GM21737 (cell line): ENCODE measurements around the gene TRPT1.

Source experiments
- ATAC-seq: cut with Tn5 transposase; IDR thresholded peaks from one replicate; pipeline ENCODE4 v1.9.1; 2021; ENCODE audit warnings: mild to moderate bottlenecking, moderate library complexity; ENCODE audit not compliant: unreplicated experiment

Gene TRPT1

DNA sequence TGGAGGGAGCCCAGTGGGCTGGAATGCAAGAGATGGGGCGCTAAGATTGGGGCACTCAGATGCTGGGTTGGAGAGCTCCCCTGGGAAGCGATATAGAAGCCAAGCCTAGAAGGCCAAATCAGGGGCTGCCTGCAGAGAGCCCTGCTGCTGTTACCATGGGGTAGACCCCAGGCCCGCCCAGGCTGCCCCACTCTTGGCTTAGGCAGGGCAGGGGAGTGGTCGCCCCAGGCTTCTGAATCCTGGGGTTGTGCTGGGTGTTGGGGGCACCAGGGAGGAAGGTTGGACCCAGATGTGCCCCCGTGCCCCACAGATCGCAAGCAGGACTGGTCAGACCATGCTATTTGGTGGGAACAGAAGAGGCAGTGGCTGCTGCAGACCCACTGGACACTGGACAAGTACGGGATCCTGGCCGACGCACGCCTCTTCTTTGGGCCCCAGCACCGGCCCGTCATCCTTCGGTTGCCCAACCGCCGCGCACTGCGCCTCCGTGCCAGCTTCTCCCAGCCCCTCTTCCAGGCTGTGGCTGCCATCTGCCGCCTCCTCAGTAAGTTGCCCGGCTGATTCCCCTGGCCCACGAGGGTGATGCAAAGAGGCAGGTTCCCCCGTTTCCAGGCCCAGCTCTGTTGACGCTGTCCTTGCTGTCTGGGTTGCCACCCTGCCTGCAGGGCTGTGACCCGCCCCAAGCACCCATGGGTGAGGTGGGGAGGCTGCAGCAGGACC is 15.5 kb downstream of the TRPT1 start:
- no peak for ATAC-seq

DNA sequence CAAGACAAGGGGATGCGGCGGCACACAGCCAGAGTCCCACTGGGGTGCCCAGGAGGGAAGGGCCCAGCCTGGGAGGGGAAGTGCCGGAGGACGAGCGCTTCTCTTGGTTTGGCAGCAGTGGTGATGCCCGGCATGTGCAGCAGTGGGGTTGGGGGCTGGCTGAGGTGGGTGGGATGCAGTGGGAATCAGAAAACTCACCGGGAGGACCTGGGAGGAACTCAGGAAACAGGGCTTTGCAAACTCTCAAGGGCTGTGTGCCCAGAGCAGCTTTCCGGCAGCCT is 16.5 kb downstream of the TRPT1 start:
- ATAC-seq = no peak

DNA sequence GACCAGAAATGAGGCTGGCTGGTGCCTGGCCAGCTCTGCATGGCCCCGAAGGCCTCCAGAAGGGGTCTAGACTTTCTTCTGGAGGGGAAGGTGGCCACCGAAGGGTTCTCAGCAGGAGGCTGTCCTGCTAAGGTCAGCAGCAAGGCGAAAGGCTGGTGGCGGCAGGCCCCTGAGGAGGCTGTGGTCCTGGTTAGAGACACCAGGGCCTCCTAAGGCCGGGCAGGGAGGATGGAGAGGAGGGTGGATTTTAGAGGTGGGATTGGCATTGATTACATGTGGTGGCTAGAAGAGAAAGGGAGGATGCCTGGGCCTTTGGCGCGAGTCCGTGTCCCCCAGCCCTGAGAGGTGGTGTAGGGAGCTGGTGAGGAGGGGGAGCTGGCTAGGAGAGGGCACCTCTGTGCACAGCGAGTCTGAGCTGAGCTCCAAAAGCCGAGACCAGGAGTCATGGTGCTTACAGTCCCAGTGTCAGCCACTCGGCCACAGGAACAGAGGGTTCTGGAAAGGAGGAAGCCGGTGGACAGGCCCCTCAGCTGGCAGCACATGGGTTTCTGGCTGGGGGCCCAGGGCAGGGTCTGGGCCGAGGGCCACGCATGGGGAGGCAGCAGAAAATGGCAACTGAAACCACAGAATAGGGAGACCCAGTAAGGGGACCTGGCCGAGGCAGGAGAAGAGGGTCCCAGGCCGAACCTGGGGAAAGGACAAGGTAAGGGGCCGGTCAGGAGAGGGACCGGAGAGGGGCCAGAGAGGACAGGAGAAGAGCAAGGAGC is 17.0 kb downstream of the TRPT1 start:
- ATAC-seq = no peak

DNA sequence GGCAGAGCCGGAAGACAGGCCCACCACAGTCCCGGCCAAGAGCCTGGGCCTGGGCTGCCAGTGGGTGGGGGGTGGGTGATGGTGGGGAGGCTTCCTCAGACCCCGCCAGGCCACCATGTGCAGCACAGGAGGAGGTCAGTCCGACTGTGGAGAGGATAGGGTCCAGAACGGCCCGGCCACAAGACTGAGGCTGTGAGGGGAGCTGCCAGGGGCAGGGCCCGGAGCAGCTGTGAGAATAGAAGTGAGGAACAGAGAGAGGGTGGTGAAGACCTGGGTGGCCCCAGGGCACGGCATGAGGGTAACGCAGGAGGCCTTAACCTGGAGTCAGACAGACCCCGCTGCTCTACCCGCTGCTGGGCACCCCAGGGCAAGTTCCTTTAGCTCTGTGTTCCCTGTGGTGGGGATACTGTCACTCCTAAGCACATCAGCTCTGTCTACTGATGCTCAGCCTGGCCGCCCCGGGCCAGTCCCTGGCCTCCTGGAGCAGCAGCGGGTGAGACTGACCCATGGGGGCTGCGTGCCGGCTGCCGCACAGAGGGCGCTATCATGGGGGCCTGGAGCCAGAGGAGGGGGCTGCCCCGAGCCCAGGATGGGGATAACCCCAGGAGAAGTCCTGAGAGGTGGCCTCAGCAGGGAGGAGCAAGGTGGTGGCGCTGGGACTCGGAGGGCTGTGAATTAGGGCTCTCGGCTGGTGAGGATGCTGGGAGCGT is 17.7 kb downstream of the TRPT1 start:
- ATAC-seq = no peak

DNA sequence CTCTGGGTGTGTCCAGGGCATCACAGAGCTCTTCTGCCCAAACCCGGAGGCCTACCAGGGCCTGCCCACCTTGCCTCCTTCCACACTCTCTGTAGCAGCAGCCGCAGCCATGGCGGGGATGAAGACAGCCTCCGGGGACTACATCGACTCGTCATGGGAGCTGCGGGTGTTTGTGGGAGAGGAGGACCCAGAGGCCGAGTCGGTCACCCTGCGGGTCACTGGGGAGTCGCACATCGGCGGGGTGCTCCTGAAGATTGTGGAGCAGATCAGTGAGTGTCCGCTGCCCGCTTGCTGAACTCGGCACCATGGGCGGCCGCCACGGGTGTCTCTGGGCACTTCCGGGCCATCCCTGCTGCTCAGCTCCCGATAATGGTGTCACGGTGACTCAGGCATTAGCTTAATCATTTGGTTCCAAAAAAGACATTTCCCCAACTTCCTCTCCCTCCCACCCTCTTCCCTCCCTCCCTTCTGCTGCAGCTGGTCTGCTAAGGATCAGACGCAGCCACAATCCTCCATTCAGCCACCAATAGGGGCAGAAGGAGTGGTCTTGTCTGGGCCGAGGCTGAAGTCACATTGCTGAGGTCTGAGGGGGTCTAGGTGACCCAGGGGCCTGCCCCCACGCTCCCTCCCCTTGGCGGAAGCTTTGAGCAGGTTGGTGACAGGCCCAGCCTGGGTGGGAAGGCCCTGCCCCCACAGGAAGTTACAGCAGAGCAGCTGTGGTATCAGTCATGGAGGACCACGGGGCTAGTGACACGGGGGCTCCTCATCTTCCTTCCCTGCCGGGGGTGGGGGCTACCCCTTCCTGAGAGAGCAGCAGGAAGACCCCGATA is 18.5 kb downstream of the TRPT1 start:
- peak; percentile 53 for ATAC-seq

DNA sequence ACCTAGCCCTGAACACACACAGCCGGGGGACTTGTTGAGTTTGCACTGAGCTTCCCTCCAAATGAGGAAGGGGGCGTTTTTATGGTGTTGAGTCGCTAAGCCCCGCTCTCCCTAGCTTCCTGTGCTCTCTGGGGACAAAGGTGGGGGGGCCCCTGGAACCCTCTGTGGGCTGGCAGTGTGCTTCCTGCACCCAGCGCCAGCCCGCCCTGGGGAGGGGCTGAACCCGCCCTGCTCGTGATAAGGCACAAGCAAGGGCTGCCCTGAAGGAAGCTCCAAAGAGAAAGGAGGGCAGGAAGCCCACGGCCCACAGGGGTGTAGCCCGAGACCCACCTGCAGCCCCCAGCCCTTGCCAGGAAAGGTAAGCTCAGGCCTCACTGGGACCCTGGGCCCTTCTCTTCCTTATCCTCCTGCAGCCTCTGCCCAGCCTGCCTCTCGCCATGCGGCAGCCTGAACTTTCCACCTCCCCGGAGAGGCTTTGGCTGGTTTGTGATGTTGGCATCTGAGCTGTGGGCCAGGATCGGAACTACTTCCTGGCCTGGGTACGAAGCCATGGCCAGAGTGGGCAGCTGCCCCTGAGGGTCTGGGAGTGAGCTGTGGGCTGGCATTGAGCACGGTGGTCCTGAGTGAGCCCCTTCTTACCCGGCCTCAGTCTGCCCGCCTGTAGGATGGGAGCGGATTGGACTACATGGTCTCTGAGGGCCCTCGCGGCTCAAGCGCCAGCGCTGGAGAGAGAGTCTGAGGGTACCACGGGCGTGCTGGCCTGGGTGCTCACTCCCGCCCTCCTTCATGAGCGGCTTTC is 19.3 kb downstream of the TRPT1 start, which contains the start of gene FERMT3:
FERMT3 (plus strand) TSS at position 265 of the 799 bp plus-strand sequence. CDS start 644 bp downstream, outside the sequence.
- ATAC-seq = no peak

DNA sequence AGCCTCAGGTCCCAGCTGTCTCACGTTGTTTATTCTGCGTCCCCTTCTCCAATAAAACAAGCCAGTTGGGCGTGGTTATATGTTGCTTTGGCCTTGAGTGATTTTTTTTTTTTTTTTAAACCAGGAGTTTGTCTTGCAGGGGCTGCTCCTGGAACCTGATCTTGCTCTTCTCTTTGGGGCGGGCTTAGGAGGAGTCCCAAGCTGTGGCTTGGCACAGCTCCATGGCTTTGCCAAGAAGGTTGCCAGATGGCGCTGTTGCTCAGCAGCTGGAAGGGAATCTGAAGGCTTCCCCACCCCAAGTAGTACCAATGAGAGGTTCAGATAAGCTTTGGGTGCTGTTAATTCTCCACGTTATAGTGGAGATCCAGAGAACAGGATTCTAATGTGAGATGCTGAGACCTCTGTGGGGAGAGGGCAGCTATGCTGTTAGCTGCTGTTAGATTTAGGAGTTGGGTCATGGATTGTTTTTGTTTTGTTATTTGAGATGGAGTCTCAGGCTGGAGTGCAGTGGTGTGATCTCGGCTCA is 21.5 kb downstream of the TRPT1 start:
- no peak for ATAC-seq

DNA sequence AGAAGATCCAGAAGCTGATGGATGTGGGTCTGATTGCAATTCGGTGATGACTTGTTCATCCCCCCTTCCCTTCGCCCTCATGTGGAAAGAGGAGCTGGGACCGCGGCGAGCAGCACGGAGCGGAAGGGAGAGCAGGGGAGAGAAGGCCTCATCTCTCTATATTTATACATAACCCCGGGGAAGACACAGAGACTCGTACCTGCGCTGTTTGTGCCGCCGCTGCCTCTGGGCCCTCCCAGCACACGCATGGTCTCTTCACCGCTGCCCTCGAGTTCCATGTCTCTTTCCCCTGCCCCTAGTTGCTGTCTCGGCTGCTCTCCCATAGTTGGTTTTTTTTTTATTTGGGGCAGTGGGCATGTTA is 21.9 kb downstream of the TRPT1 start:
- no peak for ATAC-seq

DNA sequence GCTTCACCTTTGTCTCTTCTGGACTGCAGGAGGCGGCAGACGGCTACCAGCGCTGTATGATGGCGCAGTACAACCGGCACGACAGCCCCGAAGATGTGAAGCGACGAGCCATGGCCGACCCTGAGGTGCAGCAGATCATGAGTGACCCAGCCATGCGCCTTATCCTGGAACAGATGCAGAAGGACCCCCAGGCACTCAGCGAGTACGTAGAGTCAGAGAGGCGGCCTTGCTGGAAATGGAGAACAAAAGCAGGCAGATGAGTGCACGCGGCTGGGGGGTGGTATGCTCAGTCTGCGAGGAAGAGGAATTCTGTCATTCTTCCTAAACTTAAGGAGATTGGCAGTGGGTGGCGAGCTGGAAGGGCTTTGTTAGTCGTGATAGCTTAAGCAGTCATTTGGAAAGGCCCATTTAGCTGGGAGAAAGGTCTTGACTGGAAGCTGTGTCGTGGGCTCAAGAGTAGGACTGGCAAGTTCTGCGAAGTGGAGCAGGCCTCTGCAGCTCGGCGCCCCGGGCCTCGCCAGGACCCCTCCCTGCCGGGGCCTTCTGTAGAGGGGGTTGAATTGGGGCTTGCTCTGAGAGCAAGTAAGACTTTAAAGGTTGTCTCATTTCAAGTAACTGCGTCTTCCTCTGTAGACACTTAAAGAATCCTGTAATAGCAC is 22.4 kb downstream of the TRPT1 start:
- ATAC-seq = no peak

DNA sequence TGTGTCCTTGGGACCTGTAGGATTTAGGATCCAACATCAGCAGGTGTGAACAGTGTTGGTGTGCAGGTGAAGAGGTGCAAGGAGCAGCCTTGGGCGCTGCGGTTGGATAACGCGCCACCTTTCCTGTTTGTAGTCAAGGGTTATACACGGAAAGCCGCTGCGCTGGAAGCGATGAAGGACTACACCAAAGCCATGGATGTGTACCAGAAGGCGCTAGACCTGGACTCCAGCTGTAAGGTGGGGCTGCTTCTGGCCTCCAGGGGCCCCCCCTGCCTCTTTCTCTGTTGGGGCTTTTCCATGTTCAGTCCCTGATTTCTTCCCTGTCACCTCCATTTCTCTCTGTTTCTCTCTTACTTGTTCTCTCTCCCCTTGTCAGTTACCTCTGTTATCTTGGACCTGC is 23.0 kb downstream of the TRPT1 start:
- no peak for ATAC-seq

DNA sequence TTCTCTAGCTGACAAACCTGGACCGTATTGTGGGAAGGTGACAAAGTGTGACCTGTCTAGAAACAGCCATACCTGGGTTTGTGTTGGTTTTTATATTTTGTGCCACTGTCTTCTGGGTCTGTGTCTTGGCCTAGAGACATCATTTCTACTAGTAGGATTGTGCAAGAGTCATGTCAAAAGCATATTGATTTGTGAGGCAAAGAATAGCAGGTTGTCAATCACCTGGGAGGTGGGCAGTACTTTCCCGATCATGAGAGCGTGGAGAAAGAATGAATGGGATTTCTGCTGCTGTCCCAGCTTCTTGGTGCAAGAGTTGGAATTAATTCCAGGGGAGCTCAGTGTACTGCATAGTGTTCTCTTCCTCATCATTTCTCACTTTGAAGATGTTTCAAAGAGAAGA is 24.4 kb downstream of the TRPT1 start:
- no peak for ATAC-seq

DNA sequence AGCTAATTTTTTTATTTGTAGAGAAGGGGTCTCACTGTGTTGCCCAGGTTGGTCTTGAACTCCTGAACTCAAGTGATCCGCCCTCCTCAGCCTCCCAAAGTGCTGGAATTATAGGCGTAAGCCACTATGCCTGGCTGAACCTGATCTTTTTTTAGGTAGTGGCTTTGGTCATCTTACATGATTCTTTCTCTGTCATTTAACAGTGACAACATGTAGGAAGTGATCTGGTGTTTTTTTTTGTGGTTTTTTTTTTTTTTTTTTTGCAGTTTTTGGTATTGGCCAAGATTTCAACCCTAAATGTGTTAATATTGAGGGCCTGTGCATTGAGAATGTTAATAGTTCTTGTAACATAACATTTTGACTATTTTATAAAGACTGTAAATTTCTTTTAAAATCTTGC is 27.5 kb downstream of the TRPT1 start:
- ATAC-seq = no peak

DNA sequence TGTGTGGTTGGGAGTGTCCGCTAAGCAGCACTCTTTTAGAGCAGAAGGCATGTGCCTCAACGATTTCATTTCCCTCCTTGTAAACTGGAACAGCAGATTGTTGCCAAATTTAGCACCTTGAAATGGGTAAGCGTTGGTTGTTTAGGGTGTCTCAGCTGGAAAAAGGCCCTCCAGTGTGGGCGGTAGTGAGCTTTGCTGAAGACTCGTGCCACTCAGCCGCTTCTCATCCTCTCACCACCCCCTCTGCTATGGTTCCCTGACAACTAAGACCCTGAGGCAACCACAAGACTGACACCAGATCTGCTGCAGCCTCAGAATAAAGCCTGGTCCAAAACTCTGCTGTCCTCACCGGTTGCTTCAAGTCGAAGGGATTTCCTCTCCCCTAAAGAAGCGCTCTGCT is 29.4 kb downstream of the TRPT1 start:
- ATAC-seq = no peak

DNA sequence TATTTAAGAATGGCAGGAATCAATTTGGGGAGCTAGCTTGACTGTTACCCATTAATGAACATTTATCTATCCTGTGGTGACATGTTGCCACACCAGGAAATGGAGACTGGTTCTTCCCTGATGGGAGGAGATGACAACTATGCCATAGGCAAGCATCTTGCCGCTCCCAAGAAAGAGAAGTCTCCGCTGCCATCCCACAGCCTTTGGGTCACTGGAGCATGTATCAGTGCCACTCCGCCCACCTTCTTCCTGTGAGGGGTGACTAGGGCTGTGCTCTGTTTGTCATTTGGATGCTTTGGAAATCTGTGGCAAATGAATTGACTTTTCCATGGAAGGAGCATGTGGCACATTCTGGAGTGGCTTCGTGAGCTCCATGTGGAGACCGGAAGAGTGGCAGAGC is 33.6 kb downstream of the TRPT1 start:
- no peak for ATAC-seq

DNA sequence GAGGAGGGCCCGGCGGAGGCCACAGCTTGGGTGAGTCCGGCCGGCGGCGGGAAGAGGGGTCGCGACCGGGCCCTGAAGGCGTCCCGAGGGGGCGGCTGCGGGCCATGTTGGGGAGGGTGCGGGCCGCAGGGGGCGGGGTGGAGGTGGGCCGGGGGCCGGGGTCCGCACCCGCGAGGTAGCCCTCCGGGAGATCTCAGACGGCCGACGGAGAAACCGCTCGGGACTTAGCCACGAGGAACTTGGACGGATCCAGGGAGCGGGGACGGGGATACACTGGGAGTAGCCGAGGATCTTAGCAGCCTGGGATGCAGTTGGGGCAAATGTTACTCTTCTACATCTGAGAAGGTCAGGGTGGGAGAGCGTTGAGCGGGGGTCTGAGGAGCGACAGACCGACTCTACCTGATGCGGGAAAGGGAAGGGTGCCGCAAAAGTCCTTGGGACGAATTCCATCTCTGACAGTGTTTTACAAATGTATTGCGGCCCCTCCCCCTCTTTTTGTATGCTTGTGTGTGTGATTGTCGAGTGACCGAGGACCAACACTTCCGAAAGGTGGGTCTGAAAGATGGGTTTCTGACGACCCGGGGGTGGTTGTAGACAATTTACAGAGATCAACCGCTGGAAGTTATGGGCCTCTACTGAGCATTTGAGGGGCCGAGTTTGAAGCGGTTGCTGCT is 39.4 kb downstream of the TRPT1 start:
- peak; percentile 1 for ATAC-seq

DNA sequence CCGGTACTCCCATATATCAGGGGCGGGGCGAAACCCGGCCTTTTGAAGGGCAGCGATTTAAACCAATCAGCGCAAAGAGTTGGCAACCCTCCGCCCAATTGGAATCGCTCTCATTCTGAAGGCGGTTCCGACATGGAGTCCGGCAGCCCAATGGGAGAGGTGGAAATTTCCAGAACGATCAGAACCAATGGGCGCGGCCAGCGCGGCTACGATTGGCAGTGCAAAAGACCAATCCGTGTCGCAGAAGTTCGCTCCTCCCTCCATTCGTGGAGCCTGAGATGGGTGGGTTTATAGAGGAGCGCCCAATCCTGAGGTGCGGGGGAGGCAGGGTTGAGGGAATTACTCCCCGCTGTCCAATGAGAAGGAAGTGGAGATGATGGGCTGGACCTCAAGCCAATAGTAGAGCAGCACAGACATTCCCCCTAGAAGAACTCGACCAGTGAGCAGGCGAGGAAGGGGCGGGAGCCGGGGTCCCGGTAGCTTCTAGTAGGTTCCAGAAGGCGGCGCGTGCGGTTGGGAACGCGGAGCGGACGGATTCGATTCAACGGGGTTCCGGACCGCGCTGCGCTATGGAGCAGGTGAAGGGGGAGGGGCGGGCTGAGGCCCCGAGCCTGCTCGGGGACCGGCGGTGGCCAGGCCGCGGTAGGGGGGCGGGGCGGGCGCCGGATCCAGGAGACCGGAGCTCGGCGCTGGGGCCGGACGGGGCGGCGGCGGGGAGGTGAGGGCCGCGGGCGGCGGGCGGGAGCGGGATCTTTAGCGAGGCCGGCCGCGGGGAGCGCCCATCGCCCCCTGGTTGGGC is 40.1 kb downstream of the TRPT1 start, which contains the start of gene STIP1:
STIP1 (plus strand) TSS at position 479 of the 799 bp plus-strand sequence; CDS start at position 570, 91 bp downstream.
- peak; percentile 86 for ATAC-seq

DNA sequence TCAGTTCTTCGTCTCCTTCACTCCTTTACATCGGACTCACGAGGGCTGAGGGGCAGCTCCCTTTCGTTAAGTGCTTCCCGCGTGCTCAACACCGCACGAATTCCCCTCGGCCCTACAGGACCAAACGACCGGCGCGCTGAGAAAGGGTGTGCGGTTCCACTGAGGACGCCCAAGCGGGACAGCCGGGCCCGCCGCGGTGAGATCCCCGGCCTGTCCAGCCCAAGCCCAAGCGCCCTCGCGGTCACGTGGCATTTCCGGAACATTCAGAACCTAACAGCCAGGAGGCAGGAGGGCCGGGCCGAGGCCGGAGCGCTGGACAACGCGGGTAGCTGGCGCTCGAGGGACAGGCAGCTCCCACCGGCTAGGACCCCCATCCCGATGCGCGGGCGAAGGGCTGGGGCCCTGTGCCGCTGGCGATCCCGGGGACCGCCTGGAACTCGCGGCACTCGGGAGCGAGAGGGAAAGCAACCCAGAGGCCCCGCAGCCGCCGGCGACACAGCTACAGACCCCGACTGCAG is 40.8 kb downstream of the TRPT1 start:
- ATAC-seq = peak; percentile 19

DNA sequence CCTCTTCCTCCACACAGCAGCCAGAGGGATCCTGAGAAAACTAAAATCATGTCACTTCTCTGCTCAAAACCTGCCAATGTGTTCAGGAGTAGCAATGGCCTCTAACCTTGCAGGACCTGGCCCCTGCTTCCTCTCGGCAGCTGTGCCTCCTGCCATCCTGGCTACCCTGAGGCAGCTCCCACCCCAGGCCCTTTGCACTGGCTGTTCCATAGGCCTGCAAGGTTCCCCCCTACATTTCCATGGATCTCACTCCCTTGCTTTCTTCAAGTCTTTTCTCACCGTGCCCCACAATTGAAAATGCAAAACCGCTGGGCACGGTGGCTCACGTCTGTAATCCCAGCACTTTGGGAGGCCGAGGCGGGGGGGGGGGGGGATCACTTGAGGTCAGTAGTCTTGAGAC is 42.1 kb downstream of the TRPT1 start:
- no peak for ATAC-seq
